CD4-positive, alpha-beta T cell treated with Interleukin-2 at 100 ng/mL for 4 hours (primary cell): ENCODE results near the gene ADAMTS7.
"Not testable (repeated sequence)": the region's sequence is repeated elsewhere in the genome, so short reads cannot be mapped to it uniquely, and the experiment has no call there.

Experiments
- DNase-seq: peaks from one replicate; pipeline ENCODE4 v3.0.0-alpha.2; 2020; ENCODE audit warnings: low spot score

Gene ADAMTS7

GRCh38 chr15:78782402-78782801 lies 28.9 kb downstream of the ADAMTS7 start:
- not testable (repeated sequence) for DNase-seq

GRCh38 chr15:78781381-78781780 lies 29.9 kb downstream of the ADAMTS7 start:
- not testable (repeated sequence) for DNase-seq

- DNase-seq = not testable (repeated sequence)
These were observed 31.3 kb downstream of the ADAMTS7 start for GRCh38 chr15:78779975-78780374.

GRCh38 chr15:78779176-78779785 lies 32.0 kb downstream of the ADAMTS7 start:
- not testable (repeated sequence) for DNase-seq

- DNase-seq = no peak
These were observed 32.8 kb downstream of the ADAMTS7 start for GRCh38 chr15:78778422-78778821.

- DNase-seq = not testable (repeated sequence)
These were observed 33.3 kb downstream of the ADAMTS7 start for GRCh38 chr15:78777953-78778345.

GRCh38 chr15:78777290-78777952 lies 33.8 kb downstream of the ADAMTS7 start:
- not testable (repeated sequence) for DNase-seq

- DNase-seq = not testable (repeated sequence)
These were observed 35.0 kb downstream of the ADAMTS7 start for GRCh38 chr15:78776046-78776925.

- no peak for DNase-seq
These were observed 35.8 kb downstream of the ADAMTS7 start for GRCh38 chr15:78775472-78775871.

- DNase-seq = not testable (repeated sequence)
These were observed 36.7 kb downstream of the ADAMTS7 start for GRCh38 chr15:78774451-78774990.

- not testable (repeated sequence) for DNase-seq
These were observed 37.4 kb downstream of the ADAMTS7 start for GRCh38 chr15:78773765-78774450.

- DNase-seq = no peak
These were observed 38.5 kb downstream of the ADAMTS7 start for GRCh38 chr15:78772738-78773137.

GRCh38 chr15:78771436-78772000 lies 39.7 kb downstream of the ADAMTS7 start:
- not testable (repeated sequence) for DNase-seq

GRCh38 chr15:78771020-78771419 lies 40.2 kb downstream of the ADAMTS7 start:
- not testable (repeated sequence) for DNase-seq

GRCh38 chr15:78769473-78770225 lies 41.6 kb downstream of the ADAMTS7 start:
- not testable (repeated sequence) for DNase-seq

- no peak for DNase-seq
These were observed 42.5 kb downstream of the ADAMTS7 start for GRCh38 chr15:78768531-78769408.

- no peak for DNase-seq
These were observed 43.2 kb downstream of the ADAMTS7 start for GRCh38 chr15:78768096-78768495.

- DNase-seq = no peak
These were observed 43.8 kb downstream of the ADAMTS7 start for GRCh38 chr15:78767331-78767951.

- DNase-seq = not testable (repeated sequence)
These were observed 44.6 kb downstream of the ADAMTS7 start for GRCh38 chr15:78766641-78767071.
